Upper lobe of right lung (tissue), 1 donor: ENCODE results near the gene EXOC4. TPM values are rescaled to one million over a fixed set of nuclear protein-coding genes. Genes with fewer than 3 reads are reported as not detected.

Experiments used
- ATAC-seq: fragments of 200-7000 bp; cut with Tn5 transposase; one replicate; pipeline ENCODE4 v1.9.1; 2020; ENCODE audit warnings: mild to moderate bottlenecking, moderate library complexity
- DNase-seq: peaks from one replicate; pipeline ENCODE4 v3.0.0-alpha.2; 2020
- H3K27ac ChIP-seq: fragments of 200-600 bp; one replicate; pipeline ENCODE4 v1.8.0; 2022
- H3K27me3 ChIP-seq: fragments of 200-600 bp; one replicate; pipeline ENCODE4 v1.8.0; 2022; ENCODE audit warnings: mild to moderate bottlenecking
- H3K36me3 ChIP-seq: fragments of 200-600 bp; one replicate; pipeline ENCODE4 v1.8.0; 2022
- H3K4me1 ChIP-seq: fragments of 200-600 bp; one replicate; pipeline ENCODE4 v1.8.0; 2022
- H3K4me3 ChIP-seq: fragments of 200-600 bp; one replicate; pipeline ENCODE4 v1.8.0; 2022; ENCODE audit warnings: mild to moderate bottlenecking
- H3K9me3 ChIP-seq: fragments of 200-600 bp; one replicate; pipeline ENCODE4 v1.8.0; 2022
- CTCF ChIP-seq: fragments of 200-600 bp; IDR thresholded peaks from one replicate; pipeline ENCODE4 v1.8.0; 2022; ENCODE audit warnings: antibody characterized with exemption
- intact Hi-C: fragments of 100-400 bp; cut with DNase I; formaldehyde crosslinking; loops from one replicate; pipeline ENCODE4 v1.11.0; 2022
- total RNA-seq: library from RNA; stranded (reverse); fragmentation: NEBNext Ultra II Directional; extraction: Animal tissue kit (Norgen Biotek cat#: 25700); gene quantifications from one replicate; pipeline ENCODE4 v1.2.1, GENCODE V29; 2021
- donor health status: DM: no; HTN: yes; CAD: no; lungs with severe emphysema.

EXOC4 gene
- total RNA-seq, 1 donor from 2014 or later = 73.5 TPM

GRCh38 chr7:133769668-133770067 lies 516.8 kb downstream of the EXOC4 start:
- H3K4me1 ChIP-seq = no peaks in the 10 kb centered on the region
- H3K9me3 ChIP-seq = no peaks in the 10 kb centered on the region
- H3K4me3 ChIP-seq = no peak overlapping the region
- no peaks in the 10 kb centered on the region for H3K27me3 ChIP-seq
- H3K36me3 ChIP-seq = no peaks in the 10 kb centered on the region
- no peak for ATAC-seq
- no peak overlapping the region for H3K27ac ChIP-seq
- intact Hi-C loops = no loop called here
- TF ChIP-seq CTCF = no peak
- DNase-seq = no peak

DNA sequence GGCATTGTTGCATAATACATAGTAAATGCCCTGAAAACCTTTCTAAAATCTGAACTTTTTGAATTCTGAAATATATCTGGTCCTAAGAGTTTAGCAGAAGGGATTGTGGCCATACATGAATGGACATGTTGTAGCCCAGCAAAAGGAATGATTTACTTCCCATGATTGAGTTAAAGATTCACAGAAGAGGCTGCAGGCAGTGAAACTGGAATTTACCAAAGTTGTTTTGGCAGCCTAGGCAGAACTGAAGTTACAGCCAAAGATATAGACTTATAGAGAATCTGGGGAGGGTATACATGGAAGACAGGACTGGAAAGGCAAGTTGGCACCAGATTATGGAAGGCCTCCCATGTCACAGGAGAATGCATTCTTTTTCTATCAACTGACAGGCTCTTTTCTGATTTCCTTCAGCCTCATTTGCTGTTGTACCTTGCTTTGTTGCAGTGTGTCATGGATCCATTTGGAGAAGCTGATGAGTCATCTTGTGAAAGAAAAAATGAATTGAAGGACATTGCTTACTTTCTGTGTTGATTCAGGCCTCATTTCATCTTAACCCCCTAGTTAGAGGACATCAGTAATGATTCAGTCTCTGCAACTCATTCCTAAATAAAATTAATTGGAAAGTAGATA lies 518.1 kb downstream of the EXOC4 start:
- Histone ChIP-seq H3K4me1 (no peaks in the 10 kb centered on the region), H3K9me3 (no peaks in the 10 kb centered on the region), H3K27ac (no peak overlapping the region), H3K36me3 (no peaks in the 10 kb centered on the region), H3K27me3 (no peaks in the 10 kb centered on the region), H3K4me3 (no peak overlapping the region)
- DNase-seq (no peak), ATAC-seq (no peak)
- TF ChIP-seq CTCF = no peak
- intact Hi-C loops = no loop called here

DNA sequence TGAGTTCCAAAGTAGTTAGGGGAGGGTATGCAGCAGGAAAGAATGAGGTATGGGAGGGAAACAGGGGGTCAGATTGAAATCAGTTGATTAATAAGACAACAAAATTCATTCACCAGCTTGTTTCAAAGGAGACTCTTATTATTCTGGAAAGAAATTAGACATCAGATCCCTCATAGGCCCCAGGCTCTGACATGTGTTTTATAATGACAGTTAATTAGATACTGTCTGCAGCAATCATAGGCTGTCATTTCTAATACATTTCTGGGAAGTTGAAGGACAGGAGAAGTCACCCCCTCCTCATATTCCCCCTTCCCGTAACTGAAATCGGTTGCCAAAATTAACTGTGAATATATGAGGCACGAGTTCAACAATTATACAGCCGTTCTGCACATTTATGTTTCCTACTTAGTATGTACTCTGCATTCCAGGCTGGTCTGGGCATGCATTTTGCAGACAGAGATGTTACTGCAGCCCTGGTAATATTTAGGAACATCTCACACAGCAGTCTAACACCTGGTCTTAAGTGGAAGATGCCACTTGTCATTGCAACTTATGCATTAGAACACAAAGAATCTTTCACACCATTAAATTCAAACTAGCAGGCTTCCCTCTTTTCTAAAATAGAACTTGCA lies 519.0 kb downstream of the EXOC4 start:
- intact Hi-C loops = no loop called here

DNA sequence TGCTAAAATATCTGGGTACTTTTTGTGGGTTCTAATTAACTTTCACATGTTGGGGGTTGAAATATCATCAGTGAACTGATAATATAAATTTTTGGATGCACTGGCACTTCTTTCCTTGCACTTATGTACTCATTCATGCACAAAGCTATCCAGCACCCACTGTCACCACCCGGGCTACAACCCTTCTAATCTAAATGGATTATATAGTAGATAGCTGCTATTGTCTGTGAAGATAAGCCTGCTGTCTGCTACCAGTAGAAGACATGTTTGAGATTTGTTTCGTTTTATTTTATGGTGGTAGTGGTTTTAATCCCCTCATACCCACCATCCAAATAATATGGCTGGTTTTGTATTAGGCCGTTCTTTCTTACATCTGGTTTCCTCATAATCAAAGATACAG lies 520.7 kb downstream of the EXOC4 start:
- Histone ChIP-seq H3K9me3 (no peaks in the 10 kb centered on the region), H3K27me3 (no peaks in the 10 kb centered on the region), H3K36me3 (no peaks in the 10 kb centered on the region), H3K4me3 (no peak overlapping the region), H3K4me1 (no peaks in the 10 kb centered on the region), H3K27ac (no peak overlapping the region)
- no peak for DNase-seq
- ATAC-seq = no peak
- intact Hi-C loops = no loop called here
- TF ChIP-seq CTCF = no peak

More for the DNA sequence above, 519.0 kb downstream of the EXOC4 start:
- ATAC-seq (no peak), DNase-seq (no peak)
- Histone ChIP-seq H3K36me3 (no peaks in the 10 kb centered on the region), H3K9me3 (no peaks in the 10 kb centered on the region), H3K4me1 (no peaks in the 10 kb centered on the region), H3K4me3 (no peak overlapping the region), H3K27me3 (no peaks in the 10 kb centered on the region), H3K27ac (no peak overlapping the region)
- no peak for TF ChIP-seq CTCF

GRCh38 chr7:133775201-133775600 lies 522.3 kb downstream of the EXOC4 start:
- H3K27me3 ChIP-seq = no peaks in the 10 kb centered on the region
- TF ChIP-seq CTCF = no peak
- DNase-seq = no peak
- H3K36me3 ChIP-seq = no peaks in the 10 kb centered on the region
- no peaks in the 10 kb centered on the region for H3K9me3 ChIP-seq
- intact Hi-C loops = no loop called here
- no peak overlapping the region for H3K4me3 ChIP-seq
- ATAC-seq = no peak
- H3K27ac ChIP-seq = no peak overlapping the region
- H3K4me1 ChIP-seq = no peaks in the 10 kb centered on the region
